NCI-H446 (cell line): Measurements from ENCODE around the gene GRM1.

ENCODE experiments used
- DNase-seq, 2 experiments: peaks; one replicate each; lab custom pipeline; 2025; lab: John Stamatoyannopoulos, UW

GRM1 gene

GRCh38 chr6:146335336-146335735 lies 306.5 kb downstream of the GRM1 start:
- no peak for DNase-seq

DNA sequence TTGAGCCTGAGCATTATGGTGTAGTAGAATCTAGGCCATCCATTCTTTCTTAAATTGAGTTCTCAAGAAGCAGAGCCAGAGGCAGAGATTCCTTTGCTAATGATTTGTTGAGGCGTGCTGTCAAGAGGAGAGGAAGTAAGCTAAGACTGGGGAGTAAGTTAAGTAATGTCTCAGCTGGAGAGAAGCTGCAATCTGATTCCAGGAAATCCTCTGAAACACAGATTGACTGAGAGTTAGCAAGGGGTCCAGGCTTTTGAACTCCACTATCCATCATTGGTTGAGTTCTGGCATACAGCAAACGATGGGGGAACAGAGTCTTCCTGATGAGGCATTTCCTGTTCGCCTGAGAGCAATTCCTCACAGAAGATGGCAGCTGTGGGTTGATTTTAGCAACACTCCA lies 307.3 kb downstream of the GRM1 start:
- DNase-seq: no peak

DNA sequence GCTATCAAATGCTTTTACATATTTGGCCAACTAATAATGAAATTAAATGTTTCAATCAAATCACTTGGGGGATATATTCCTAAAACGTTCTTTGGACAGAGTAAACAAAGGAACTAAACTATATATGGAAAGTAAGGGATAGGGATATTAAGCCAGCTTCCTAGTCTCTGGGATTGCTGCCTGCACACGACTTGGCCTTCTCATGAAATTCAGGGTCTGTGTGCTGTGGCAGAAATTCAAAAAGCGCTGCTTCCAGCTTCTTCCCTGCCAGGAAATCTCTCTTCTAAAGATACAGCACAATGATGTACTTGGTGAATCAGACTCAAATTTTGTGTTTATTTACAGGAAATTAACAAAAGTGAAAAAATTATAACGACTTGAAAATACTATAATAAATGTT lies 308.5 kb downstream of the GRM1 start:
- no peak for DNase-seq

DNA sequence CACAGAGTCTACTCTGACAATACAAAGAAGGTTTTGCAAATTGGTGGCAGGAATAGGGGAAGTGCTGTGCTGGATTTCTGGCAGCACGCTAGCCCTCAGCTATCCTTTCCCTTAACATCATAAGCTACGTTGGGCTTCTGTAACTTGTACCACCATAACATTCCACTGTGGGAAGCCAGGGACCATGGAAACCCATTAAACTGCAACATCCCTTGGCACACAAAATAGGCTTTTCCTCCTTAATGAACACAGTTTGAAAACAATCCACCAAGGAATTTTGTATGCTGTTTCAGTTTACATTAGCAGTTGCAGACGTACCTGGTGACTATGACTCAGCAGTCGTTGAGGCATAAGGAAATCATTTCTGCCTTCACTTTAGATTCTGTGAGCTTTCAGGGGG lies 310.9 kb downstream of the GRM1 start:
- no peak for DNase-seq

DNA sequence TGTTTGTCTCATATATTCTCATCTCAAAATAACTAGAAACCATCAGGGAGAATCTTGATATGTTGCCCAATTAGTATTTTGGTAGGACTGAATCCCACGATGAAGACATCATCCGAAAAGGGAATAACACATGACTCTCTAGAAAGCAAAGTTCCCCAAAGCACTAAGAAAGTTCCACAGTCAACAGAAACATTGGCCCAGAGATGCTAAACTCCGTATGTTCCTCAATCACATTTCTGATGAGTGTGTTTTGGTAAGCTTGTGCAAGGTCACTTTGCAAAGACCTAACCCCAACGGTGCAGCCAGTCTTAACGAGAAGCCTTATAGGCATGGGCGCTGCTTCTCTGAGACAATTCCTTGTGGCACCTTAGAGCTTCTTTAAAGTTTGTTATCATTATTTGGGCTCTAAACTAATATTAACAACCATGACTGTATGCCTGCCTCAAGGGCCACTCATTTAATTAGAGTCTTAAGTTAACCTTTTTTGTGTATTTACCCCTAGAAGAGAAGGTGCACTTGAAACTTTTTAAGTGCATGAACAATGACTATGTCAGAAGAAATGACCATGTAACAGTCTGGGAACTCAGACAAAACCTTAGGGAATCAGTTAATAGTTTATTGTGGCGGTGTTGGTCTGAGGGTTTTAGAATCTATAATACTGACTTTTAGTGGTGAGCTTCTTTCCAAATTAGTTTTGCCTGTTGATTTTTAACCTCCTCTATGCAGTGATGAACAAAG lies 312.8 kb downstream of the GRM1 start:
- DNase-seq: no peak

GRCh38 chr6:146345598-146345997 lies 316.7 kb downstream of the GRM1 start:
- DNase-seq: no peak

- DNase-seq: no peak
These were observed 318.2 kb downstream of the GRM1 start for GRCh38 chr6:146347090-146347489.

- DNase-seq: no peak
These were observed 318.8 kb downstream of the GRM1 start for GRCh38 chr6:146347690-146348089.

DNA sequence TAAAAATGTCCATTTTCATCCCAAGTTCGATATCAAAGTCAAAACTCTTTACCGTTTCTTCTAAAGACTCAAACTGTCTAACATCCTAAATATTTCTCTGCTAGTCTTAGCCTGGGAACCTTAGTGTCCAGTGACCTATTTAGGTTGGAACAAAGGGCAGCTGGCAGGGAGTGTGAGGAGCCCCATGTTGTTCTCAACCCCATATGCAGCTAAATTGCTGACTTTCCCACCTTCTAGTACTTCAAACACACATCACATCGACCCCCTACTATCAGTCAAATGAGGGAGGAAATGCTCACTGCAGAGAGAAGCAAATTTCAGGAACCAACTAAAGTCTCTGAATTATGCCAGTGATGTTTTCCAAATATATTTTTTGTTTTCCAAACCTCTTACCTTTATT lies 322.2 kb downstream of the GRM1 start:
- no peak for DNase-seq

GRCh38 chr6:146352163-146352562 lies 323.3 kb downstream of the GRM1 start:
- DNase-seq: no peak

- DNase-seq: no peak
These were observed 325.6 kb downstream of the GRM1 start for GRCh38 chr6:146354451-146354850.

- no peak for DNase-seq
These were observed 326.7 kb downstream of the GRM1 start for GRCh38 chr6:146355521-146356100.

DNA sequence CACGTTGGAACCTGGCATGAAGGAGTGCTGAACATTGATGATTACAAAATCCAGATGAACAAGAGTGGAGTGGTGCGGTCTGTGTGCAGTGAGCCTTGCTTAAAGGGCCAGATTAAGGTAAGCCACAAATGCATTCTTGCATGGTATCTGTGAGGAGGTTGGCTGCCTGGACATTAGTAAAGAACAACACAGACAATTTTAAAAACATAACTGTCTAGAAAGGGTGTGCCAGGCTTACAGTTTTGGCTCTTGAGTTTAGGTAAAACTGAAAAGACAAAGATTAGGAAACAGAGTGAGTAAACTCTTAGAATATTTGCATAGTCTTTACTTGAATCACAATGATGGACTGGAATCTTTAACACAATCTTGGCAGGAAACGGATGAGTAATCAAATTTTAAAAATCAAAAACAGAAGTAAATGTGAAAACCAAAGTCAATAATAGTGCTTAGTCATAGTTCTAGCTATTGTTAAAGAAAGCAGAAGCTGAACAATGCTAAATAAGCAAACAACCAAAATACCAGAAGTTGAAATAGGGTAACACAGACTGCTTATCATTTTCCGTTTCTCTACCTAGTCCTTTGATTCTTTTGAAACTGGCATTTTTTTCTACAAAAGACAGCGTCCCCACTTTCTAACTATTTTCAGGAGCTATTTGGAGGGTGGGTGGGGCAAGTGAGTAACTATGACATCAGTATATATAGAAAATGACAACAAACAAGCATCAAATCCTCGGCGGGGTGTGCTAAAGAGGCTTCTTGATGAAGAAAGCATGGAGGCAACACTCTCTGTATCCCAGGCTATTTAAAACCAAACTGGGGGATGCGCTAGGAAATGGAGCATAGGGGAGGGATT lies 328.9 kb downstream of the GRM1 start:
- no peak for DNase-seq

GRCh38 chr6:146358431-146359046 lies 329.7 kb downstream of the GRM1 start:
- DNase-seq: no peak

- no peak for DNase-seq
These were observed 330.3 kb downstream of the GRM1 start for GRCh38 chr6:146359131-146359530.

DNA sequence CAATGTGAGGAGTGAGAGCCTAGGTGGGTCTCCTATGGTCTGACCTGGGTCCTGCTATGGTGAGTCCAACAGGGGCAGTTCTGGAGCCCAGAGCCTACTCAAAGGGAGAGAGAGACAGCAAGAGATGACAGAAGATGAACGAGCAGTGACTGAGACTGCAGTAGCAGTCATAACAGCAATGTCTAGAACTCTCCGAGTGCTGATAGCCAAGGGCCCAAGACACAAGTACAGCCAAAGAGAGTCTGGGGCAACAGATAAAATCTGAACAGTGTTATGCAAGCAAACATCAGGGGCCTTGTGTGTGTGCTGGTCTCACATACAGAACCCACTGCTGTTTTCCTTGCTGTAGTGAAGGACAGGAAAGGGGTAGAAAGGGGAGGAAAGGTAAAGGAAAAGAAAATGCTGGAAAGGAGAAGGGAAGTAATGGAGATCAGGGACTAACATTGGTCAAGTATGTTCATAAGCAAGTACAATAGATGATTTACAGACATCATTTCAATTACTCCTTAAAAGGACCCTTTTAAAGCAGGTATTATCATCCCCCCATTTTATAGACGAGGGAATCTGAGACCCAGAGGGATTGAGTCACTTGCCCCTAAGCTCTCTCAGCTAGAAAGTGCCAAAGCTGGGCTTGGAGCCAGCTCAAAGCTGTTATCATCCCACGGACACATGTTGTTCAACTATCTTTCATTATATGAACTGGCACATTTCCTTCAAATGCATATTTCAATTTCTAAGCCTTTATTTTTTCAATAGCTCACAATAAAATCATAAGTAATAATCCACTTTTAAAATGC lies 332.5 kb downstream of the GRM1 start:
- DNase-seq: no peak

DNA sequence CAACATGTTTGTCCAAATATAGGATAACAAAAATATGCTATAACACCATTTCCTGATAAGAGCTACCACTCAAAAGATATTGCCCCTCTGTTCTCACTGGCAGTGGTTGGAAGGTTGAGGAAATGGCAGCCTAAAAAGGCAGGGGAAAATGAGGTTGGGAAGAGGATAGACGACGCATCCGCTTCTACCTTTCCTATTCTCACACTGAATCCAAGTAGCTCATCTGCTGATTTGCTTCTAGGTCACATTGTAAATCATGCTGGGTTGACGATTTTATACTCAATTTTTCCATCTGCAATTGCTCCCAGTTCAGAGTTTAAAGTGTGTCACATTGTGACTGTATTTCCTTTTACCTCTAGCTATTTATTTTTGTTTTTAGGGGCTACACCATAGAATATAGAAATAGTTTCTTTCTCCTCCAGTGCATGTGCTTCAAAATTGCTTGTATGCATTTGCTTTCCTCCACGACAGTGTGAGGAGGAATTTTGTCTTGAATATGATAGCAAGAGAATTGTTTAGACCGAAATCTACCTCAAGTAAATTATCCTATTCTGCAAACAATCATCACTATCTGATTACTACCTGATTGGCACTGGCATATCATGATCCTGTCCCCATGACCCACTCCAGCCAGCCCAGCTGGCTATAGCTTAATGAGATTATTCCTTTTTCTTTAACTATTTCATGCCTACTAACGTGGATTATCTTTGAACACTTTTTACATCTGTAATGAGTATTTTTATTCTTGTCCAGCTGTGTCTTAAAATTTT lies 335.2 kb downstream of the GRM1 start:
- no peak for DNase-seq

DNA sequence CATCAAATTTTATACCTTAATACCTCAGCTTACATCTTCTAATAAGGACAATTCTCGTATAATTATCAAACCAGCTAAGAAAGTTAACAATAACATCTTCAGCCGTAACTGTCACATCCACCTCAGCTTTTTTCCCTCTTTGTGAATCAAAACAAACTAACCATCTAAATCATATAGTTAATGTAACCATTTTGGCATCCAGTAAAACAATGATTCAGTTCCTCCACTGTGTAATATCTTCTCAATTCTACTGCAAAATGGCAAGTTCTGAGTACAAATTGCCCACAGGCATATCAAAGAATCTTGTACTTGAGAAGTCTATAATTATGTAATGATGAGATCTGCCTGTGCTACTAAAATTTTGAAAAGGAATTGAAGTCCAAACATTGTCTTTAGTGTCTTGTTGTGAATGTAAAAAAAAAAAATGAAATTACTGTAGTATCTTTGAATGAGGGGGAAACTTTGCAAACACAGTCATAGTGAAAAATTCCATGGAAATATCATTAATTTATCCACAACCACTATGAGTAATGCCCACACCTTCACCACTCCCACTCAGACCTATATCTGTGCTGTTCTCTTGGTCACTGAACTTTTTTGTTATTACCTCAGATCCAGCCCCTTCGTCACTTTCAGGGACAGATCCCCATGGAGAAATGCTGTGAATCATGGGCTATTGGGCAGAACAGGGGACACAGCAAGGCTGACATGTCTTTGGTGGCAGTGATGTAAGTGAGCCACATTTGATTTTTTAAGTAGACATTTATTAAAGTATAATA lies 336.1 kb downstream of the GRM1 start:
- no peak for DNase-seq

DNA sequence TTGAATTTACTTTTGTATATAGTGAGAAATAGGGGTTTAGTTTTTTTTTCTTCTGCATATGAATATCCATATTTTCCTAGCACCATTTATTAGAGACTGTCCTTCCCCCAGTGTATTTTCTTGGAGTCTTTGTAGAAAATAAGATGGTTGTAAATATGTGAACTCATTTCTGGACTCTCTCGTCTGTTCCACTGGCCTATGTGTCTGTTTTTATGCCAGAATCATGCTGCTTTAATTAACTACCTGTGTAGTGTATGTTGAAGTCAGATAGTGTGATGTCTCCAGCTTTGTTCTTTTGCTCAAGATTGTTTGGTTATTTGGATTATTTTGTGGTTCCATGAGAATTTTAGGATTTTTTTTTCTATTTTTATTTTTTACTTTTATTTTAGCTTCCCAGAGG lies 338.2 kb downstream of the GRM1 start:
- DNase-seq: no peak

- no peak for DNase-seq
These were observed 341.0 kb downstream of the GRM1 start for GRCh38 chr6:146369866-146370265.
